ENCODE results near the gene MAST2.
"Not testable (repeated sequence)": the region's sequence is repeated elsewhere in the genome, so short reads cannot be mapped to it uniquely, and the experiment has no call there.

Gene MAST2

GRCh38 chr1:45942411-45942810 is 139.0 kb downstream of the MAST2 start:
- no peak for DNase-seq

- DNase-seq = no peak
Observed at GRCh38 chr1:45943185-45943584, 139.8 kb downstream of the MAST2 start.

- DNase-seq = no peak
Observed at GRCh38 chr1:45945426-45945825, 142.0 kb downstream of the MAST2 start.

- not testable (repeated sequence) for DNase-seq
Observed at GRCh38 chr1:45949462-45949861, 146.1 kb downstream of the MAST2 start.

- DNase-seq = no peak
Observed at GRCh38 chr1:45952072-45952471, 148.7 kb downstream of the MAST2 start.

GRCh38 chr1:45953934-45954847 is 150.8 kb downstream of the MAST2 start:
- no peak for DNase-seq

GRCh38 chr1:45957684-45958083 is 154.3 kb downstream of the MAST2 start:
- no peak for DNase-seq

- no peak for DNase-seq
Observed at GRCh38 chr1:45958317-45958716, 154.9 kb downstream of the MAST2 start.

- DNase-seq = no peak
Observed at GRCh38 chr1:45960930-45961715, 157.7 kb downstream of the MAST2 start.

- not testable (repeated sequence) for DNase-seq
Observed at GRCh38 chr1:45961936-45962335, 158.5 kb downstream of the MAST2 start.

- DNase-seq = no peak
Observed at GRCh38 chr1:45968941-45969666, 165.7 kb downstream of the MAST2 start.

- no peak for DNase-seq
Observed at GRCh38 chr1:45969866-45970265, 166.5 kb downstream of the MAST2 start.

GRCh38 chr1:45971335-45971734 is 167.9 kb downstream of the MAST2 start:
- no peak for DNase-seq

GRCh38 chr1:45971922-45972531 is 168.6 kb downstream of the MAST2 start:
- no peak for DNase-seq

- no peak for DNase-seq
Observed at GRCh38 chr1:45972621-45973020, 169.2 kb downstream of the MAST2 start.

- no peak for DNase-seq
Observed at GRCh38 chr1:45973121-45973520, 169.7 kb downstream of the MAST2 start.

- no peak for DNase-seq
Observed at GRCh38 chr1:45974541-45975269, 171.3 kb downstream of the MAST2 start.

- no peak for DNase-seq
Observed at GRCh38 chr1:45976623-45977022, 173.2 kb downstream of the MAST2 start.

GRCh38 chr1:45979074-45979777 is 175.8 kb downstream of the MAST2 start:
- no peak for DNase-seq

GRCh38 chr1:45979778-45980176 is 176.4 kb downstream of the MAST2 start:
- no peak for DNase-seq

GRCh38 chr1:45982359-45982758 is 178.9 kb downstream of the MAST2 start:
- no peak for DNase-seq

All from right kidney (tissue), 1 donor.